Measurements from ENCODE around the gene MFSD11.

The MFSD11 gene

GRCh38 chr17:76700270-76700616, 37.7 kb upstream of the MFSD11 start:
- Histone ChIP-seq H3K9me3 (ENCODE audit: insufficient read depth, low read depth, low read length) (no peaks in the 10 kb centered on the region), H3K9ac (ENCODE audit: low read depth, low read length) (no peak overlapping the region), H3K27ac (ENCODE audit: low read depth, low read length) (no peak overlapping the region), H3K27me3 (ENCODE audit: insufficient read depth, low read length) (no peaks in the 10 kb centered on the region), H3K36me3 (ENCODE audit: insufficient read depth, low read length) (no peaks in the 10 kb centered on the region), H3K4me1 (ENCODE audit: insufficient read depth, low read length) (peaks cover 30% of the 10 kb centered on the region), H3K4me3 (ENCODE audit: low read length) (no peak overlapping the region)
- WGBS: 77% methylated on average over 8 of the region's 8 CpGs

GRCh38 chr17:76700617-76701470, 37.1 kb upstream of the MFSD11 start:
- Histone ChIP-seq H3K4me1 (ENCODE audit: insufficient read depth, low read length) (peaks cover 30% of the 10 kb centered on the region), H3K36me3 (ENCODE audit: insufficient read depth, low read length) (no peaks in the 10 kb centered on the region), H3K27me3 (ENCODE audit: insufficient read depth, low read length) (no peaks in the 10 kb centered on the region), H3K9me3 (ENCODE audit: insufficient read depth, low read depth, low read length) (no peaks in the 10 kb centered on the region), H3K9ac (ENCODE audit: low read depth, low read length) (0 out of 2 replicates have a peak overlapping the region, but pooled peaks have one; percentile 17), H3K4me3 (ENCODE audit: low read length) (no peak overlapping the region), H3K27ac (ENCODE audit: low read depth, low read length) (no peak overlapping the region)
- 49% methylated on average over 32 of the region's 33 CpGs for WGBS

GRCh38 chr17:76701471-76701967, 36.4 kb upstream of the MFSD11 start:
- Histone ChIP-seq H3K27me3 (ENCODE audit: insufficient read depth, low read length) (no peaks in the 10 kb centered on the region), H3K27ac (ENCODE audit: low read depth, low read length) (no peak overlapping the region), H3K4me3 (ENCODE audit: low read length) (no peak overlapping the region), H3K36me3 (ENCODE audit: insufficient read depth, low read length) (no peaks in the 10 kb centered on the region), H3K9me3 (ENCODE audit: insufficient read depth, low read depth, low read length) (no peaks in the 10 kb centered on the region), H3K4me1 (ENCODE audit: insufficient read depth, low read length) (peaks cover 30% of the 10 kb centered on the region), H3K9ac (ENCODE audit: low read depth, low read length) (no peak overlapping the region)
- WGBS: 74% methylated on average over 11 of the region's 11 CpGs

GRCh38 chr17:76702076-76702475, 35.8 kb upstream of the MFSD11 start:
- H3K9ac ChIP-seq (ENCODE audit: low read depth, low read length): no peak overlapping the region
- no peak overlapping the region for H3K27ac ChIP-seq (ENCODE audit: low read depth, low read length)
- H3K4me1 ChIP-seq (ENCODE audit: insufficient read depth, low read length): peaks cover 26% of the 10 kb centered on the region
- H3K9me3 ChIP-seq (ENCODE audit: insufficient read depth, low read depth, low read length): no peaks in the 10 kb centered on the region
- H3K4me3 ChIP-seq (ENCODE audit: low read length): no peak overlapping the region
- no peaks in the 10 kb centered on the region for H3K27me3 ChIP-seq (ENCODE audit: insufficient read depth, low read length)
- WGBS: 43% methylated on average over 2 of the region's 2 CpGs
- H3K36me3 ChIP-seq (ENCODE audit: insufficient read depth, low read length): no peaks in the 10 kb centered on the region

GRCh38 chr17:76702941-76703637, 34.8 kb upstream of the MFSD11 start:
- H3K27ac ChIP-seq (ENCODE audit: low read depth, low read length): no peak overlapping the region
- H3K27me3 ChIP-seq (ENCODE audit: insufficient read depth, low read length): peaks cover under 1% of the 10 kb centered on the region; the same call in 1 of the 2 replicates
- H3K9me3 ChIP-seq (ENCODE audit: insufficient read depth, low read depth, low read length): no peaks in the 10 kb centered on the region
- H3K9ac ChIP-seq (ENCODE audit: low read depth, low read length): no peak overlapping the region
- WGBS: 94% methylated on average over 10 of the region's 10 CpGs
- no peaks in the 10 kb centered on the region for H3K36me3 ChIP-seq (ENCODE audit: insufficient read depth, low read length)
- no peak overlapping the region for H3K4me3 ChIP-seq (ENCODE audit: low read length)
- H3K4me1 ChIP-seq (ENCODE audit: insufficient read depth, low read length): peaks cover 19% of the 10 kb centered on the region

GRCh38 chr17:76704805-76705204, 33.1 kb upstream of the MFSD11 start:
- H3K27ac ChIP-seq (ENCODE audit: low read depth, low read length): no peak overlapping the region
- peaks cover 17% of the 10 kb centered on the region for H3K27me3 ChIP-seq (ENCODE audit: insufficient read depth, low read length)
- H3K9ac ChIP-seq (ENCODE audit: low read depth, low read length): no peak overlapping the region
- 91% methylated on average over 4 of the region's 4 CpGs for WGBS
- no peak overlapping the region for H3K4me3 ChIP-seq (ENCODE audit: low read length)
- no peaks in the 10 kb centered on the region for H3K36me3 ChIP-seq (ENCODE audit: insufficient read depth, low read length)
- H3K4me1 ChIP-seq (ENCODE audit: insufficient read depth, low read length): peaks cover 35% of the 10 kb centered on the region
- no peaks in the 10 kb centered on the region for H3K9me3 ChIP-seq (ENCODE audit: insufficient read depth, low read depth, low read length)

GRCh38 chr17:76706817-76707216, 31.1 kb upstream of the MFSD11 start:
- H3K27ac ChIP-seq (ENCODE audit: low read depth, low read length): no peak overlapping the region
- peaks cover 34% of the 10 kb centered on the region for H3K4me1 ChIP-seq (ENCODE audit: insufficient read depth, low read length)
- no peaks in the 10 kb centered on the region for H3K9me3 ChIP-seq (ENCODE audit: insufficient read depth, low read depth, low read length)
- no peak overlapping the region for H3K4me3 ChIP-seq (ENCODE audit: low read length)
- H3K27me3 ChIP-seq (ENCODE audit: insufficient read depth, low read length): peaks cover 24% of the 10 kb centered on the region
- no peaks in the 10 kb centered on the region for H3K36me3 ChIP-seq (ENCODE audit: insufficient read depth, low read length)
- WGBS: 98% methylated on average over 3 of the region's 3 CpGs
- H3K9ac ChIP-seq (ENCODE audit: low read depth, low read length): no peak overlapping the region

- no peak overlapping the region for H3K9ac ChIP-seq (ENCODE audit: low read depth, low read length)
- peak overlapping the region; percentile 32 for H3K4me3 ChIP-seq (ENCODE audit: low read length)
- WGBS: 12% methylated on average over 14 of the region's 14 CpGs
- peaks cover 24% of the 10 kb centered on the region for H3K27me3 ChIP-seq (ENCODE audit: insufficient read depth, low read length)
- H3K27ac ChIP-seq (ENCODE audit: low read depth, low read length): no peak overlapping the region; the same call in 1 of the 2 replicates
- no peaks in the 10 kb centered on the region for H3K36me3 ChIP-seq (ENCODE audit: insufficient read depth, low read length)
- peaks cover 31% of the 10 kb centered on the region for H3K4me1 ChIP-seq (ENCODE audit: insufficient read depth, low read length)
- H3K9me3 ChIP-seq (ENCODE audit: insufficient read depth, low read depth, low read length): no peaks in the 10 kb centered on the region
Observed at GRCh38 chr17:76707985-76708807, 29.7 kb upstream of the MFSD11 start.

- H3K4me1 ChIP-seq (ENCODE audit: insufficient read depth, low read length): peaks cover 31% of the 10 kb centered on the region
- peak overlapping the region; percentile 66 for H3K4me3 ChIP-seq (ENCODE audit: low read length)
- H3K27ac ChIP-seq (ENCODE audit: low read depth, low read length): peak overlapping the region; percentile 21; the same call in 1 of the 2 replicates
- 0 out of 2 replicates have a peak, but pooled peaks cover 5% of the 10 kb centered on the region for H3K36me3 ChIP-seq (ENCODE audit: insufficient read depth, low read length)
- H3K9ac ChIP-seq (ENCODE audit: low read depth, low read length): peak overlapping the region; percentile 47; the same call in 1 of the 2 replicates
- WGBS: 8% methylated on average over 29 of the region's 29 CpGs
- no peaks in the 10 kb centered on the region for H3K9me3 ChIP-seq (ENCODE audit: insufficient read depth, low read depth, low read length)
- peaks cover 24% of the 10 kb centered on the region for H3K27me3 ChIP-seq (ENCODE audit: insufficient read depth, low read length)
Observed at GRCh38 chr17:76709077-76709950, 28.6 kb upstream of the MFSD11 start.
